ENCODE results near the gene TSPYL6.

Gene TSPYL6

DNA sequence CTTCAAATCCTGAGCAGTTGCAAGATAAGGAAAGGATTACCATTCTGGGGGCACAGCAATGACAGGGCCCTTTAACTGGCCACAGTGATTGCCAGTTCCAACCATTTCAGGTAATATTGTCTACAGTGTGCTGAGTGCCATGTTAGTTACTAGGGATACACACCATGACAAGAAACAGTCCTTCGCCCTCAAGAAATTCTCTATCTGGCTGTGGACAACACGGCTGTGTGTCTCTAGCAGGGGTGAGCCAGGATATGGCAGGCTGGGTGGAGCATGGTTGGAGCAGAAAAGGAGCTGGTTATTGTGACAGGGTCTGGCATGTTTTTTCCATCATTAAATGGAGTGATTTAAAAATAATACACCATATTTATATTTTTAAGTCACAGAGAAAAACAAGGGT, 31.0 kb downstream of the TSPYL6 start:
- H3K9ac ChIP-seq (ENCODE audit: insufficient read length), result no peak overlapping the region
- DNase-seq (ENCODE audit: low read depth, low spot score), result no peak
- TF ChIP-seq POLR2AphosphoS5 (IDR thresholded peaks at IDR 0.05; ENCODE audit: borderline replicate concordance, low read depth, low read length) (no peak), FOXP2 (optimal IDR thresholded peaks at IDR 0.05; ENCODE audit: control extremely low read depth, extremely low read length, insufficient read depth) (no peak), EZH2 (IDR thresholded peaks at IDR 0.05) (no peak)
- no peak overlapping the region for H3K4me3 ChIP-seq
- H3K27ac ChIP-seq, result no peak overlapping the region
- no peaks in the 10 kb centered on the region for H3K9me3 ChIP-seq (ENCODE audit: low read depth, low read length)
- no peaks in the 10 kb centered on the region for H3K36me3 ChIP-seq (ENCODE audit: insufficient read depth, low read length)

DNA sequence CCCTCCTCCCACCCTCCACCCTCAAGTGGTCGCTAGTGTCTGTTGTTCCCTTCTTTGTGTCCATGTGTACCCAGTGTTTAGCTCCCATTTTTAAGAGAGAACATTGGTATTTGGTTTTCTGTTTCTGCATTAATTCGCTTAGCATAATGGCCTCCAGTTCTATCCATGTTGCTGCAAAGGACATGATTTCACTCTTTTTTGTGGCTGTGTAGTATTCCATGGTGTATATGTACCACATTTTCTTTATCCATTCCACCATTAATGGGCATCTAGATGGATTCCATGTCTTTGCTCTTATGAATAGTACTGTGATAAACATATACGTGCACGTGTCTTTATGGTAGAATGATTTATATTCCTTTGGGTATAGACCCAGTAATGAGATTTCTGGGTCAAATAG, 42.9 kb downstream of the TSPYL6 start:
- no peak overlapping the region for H3K9ac ChIP-seq (ENCODE audit: insufficient read length)
- H3K36me3 ChIP-seq (ENCODE audit: insufficient read depth, low read length), result no peaks in the 10 kb centered on the region
- H3K27ac ChIP-seq, result no peak overlapping the region
- no peak for TF ChIP-seq FOXP2 (optimal IDR thresholded peaks at IDR 0.05; ENCODE audit: control extremely low read depth, extremely low read length, insufficient read depth)
- no peak for TF ChIP-seq POLR2AphosphoS5 (IDR thresholded peaks at IDR 0.05; ENCODE audit: borderline replicate concordance, low read depth, low read length)
- TF ChIP-seq EZH2 (IDR thresholded peaks at IDR 0.05), result no peak
- H3K9me3 ChIP-seq (ENCODE audit: low read depth, low read length), result peaks cover 4% of the 10 kb centered on the region; the same call in 1 of the 2 replicates
- no peak overlapping the region for H3K4me3 ChIP-seq
- DNase-seq (ENCODE audit: low read depth, low spot score), result no peak

DNA sequence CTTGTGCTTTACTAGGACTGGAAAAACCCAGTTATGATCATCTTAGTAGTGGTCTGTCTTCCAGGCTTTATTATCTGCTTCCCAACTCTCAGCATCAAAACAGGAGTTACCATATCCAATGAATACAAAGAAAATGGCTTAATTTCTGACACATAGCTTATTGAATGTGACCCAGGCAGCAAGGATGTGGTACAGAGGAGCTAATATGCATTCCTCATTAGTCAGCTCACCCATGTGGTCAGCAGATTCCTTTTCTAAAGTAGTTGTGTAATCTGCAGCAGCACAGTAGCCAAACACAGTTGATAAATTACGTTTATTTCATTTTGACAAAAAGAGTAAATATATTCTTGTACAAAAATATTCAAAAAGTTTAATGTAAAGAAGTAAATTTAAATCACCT, 43.6 kb downstream of the TSPYL6 start:
- H3K36me3 ChIP-seq (ENCODE audit: insufficient read depth, low read length), result no peaks in the 10 kb centered on the region
- no peak for TF ChIP-seq EZH2 (IDR thresholded peaks at IDR 0.05)
- no peak for TF ChIP-seq FOXP2 (optimal IDR thresholded peaks at IDR 0.05; ENCODE audit: control extremely low read depth, extremely low read length, insufficient read depth)
- no peak for TF ChIP-seq POLR2AphosphoS5 (IDR thresholded peaks at IDR 0.05; ENCODE audit: borderline replicate concordance, low read depth, low read length)
- no peak overlapping the region for H3K9ac ChIP-seq (ENCODE audit: insufficient read length)
- no peak overlapping the region for H3K27ac ChIP-seq
- H3K9me3 ChIP-seq (ENCODE audit: low read depth, low read length), result peaks cover 4% of the 10 kb centered on the region; the same call in 1 of the 2 replicates
- no peak overlapping the region for H3K4me3 ChIP-seq
- DNase-seq (ENCODE audit: low read depth, low spot score), result no peak

DNA sequence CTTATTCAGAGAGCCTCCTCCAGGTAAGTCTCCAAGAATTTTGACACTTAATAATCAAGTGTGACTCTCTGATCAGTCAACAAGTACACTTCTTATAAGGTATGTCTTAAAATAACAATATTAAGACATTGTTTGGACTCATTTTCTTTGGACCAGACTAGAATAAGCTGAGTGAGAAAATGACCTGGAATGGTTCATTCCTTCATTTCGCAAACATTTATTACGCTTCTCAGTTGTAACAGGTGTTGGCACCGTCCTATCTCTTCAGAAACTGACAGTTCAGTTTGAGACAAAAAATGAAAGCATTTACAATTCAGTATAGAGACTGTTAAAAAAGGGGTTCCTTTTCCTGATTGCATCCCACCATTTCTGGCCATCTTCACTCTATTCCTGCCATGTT, 46.6 kb downstream of the TSPYL6 start:
- H3K9ac ChIP-seq (ENCODE audit: insufficient read length), result peak overlapping the region; percentile 9
- H3K36me3 ChIP-seq (ENCODE audit: insufficient read depth, low read length), result no peaks in the 10 kb centered on the region
- no peaks in the 10 kb centered on the region for H3K9me3 ChIP-seq (ENCODE audit: low read depth, low read length)
- peak overlapping the region; percentile 91 for H3K27ac ChIP-seq
- no peak for DNase-seq (ENCODE audit: low read depth, low spot score)
- TF ChIP-seq EZH2 (IDR thresholded peaks at IDR 0.05) (no peak), POLR2AphosphoS5 (IDR thresholded peaks at IDR 0.05; ENCODE audit: borderline replicate concordance, low read depth, low read length) (no peak), FOXP2 (optimal IDR thresholded peaks at IDR 0.05; ENCODE audit: control extremely low read depth, extremely low read length, insufficient read depth) (no peak)
- no peak overlapping the region for H3K4me3 ChIP-seq

DNA sequence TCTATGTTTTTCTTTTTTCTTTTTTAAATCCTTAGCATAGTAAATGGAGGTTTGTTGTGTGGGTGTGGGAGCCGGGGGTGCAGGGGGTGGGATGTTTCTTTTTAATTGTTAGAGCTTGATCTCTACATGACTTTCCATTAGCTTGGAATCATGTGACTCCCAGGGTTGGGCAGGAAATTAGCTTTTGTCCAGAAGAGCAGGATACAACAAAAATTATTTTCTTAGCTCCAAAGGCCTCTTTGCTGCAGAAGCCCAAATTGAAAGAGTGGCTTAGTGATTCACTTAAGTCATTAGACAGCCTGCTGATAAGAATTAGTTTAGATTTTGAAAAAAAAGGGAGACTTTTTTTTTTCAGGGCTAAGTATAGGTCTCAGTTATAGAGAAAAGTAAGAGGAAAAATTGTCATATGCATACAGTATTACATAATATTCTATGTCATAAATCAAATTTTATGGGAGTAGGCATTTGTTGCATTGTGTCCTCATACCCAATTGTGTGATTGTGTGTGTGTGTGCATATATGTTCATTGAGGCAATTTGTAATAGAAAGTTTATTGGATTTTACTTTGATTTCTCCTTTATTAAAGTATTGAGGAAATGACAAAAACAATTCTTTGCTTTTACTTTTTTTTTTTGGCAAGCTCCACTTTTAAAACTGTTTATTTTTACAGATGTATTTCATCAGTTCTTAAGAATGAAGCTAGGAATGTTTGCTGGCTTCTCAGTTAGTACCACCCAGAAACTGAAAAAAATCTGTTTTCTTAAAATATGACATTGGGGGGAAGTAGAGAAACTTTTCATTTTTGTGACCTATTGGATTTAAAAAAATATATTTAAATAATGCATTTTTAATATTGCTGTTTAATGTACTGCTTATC, 47.4 kb downstream of the TSPYL6 start:
- Histone ChIP-seq H3K9me3 (ENCODE audit: low read depth, low read length) (no peaks in the 10 kb centered on the region), H3K9ac (ENCODE audit: insufficient read length) (peak overlapping the region; percentile 46), H3K4me3 (peak overlapping the region; percentile 57), H3K36me3 (ENCODE audit: insufficient read depth, low read length) (no peaks in the 10 kb centered on the region), H3K27ac (peak overlapping the region; percentile 91)
- no peak for TF ChIP-seq FOXP2 (optimal IDR thresholded peaks at IDR 0.05; ENCODE audit: control extremely low read depth, extremely low read length, insufficient read depth)
- peak; percentile 20 for DNase-seq (ENCODE audit: low read depth, low spot score)

DNA sequence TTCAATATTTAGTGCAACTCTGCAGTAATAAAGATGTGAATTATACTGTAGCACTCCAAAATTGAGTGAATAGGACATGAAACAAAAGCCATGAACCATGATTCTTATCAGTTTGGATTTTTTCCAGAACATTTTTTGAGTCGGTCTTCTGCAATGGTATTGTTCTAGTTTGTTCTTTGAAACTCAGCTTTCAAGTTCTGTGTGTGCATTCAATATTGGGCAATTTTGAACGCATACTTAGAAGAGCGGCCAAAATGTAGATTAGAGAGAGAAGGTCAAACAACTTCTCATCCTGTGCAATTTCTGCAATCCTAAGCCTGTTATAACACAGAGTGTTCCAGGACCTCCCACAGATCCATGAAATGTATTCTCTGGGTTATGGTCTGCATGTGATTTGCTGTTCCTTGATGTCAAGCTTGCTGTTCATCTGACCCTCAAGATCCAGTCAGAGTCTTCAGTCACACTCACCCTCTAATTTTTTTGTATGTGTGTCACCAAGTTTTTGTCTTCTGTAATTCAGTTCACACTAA, 48.3 kb downstream of the TSPYL6 start:
- peak overlapping the region; percentile 91 for H3K27ac ChIP-seq
- DNase-seq (ENCODE audit: low read depth, low spot score), result no peak
- TF ChIP-seq EZH2 (IDR thresholded peaks at IDR 0.05) (no peak), POLR2AphosphoS5 (IDR thresholded peaks at IDR 0.05; ENCODE audit: borderline replicate concordance, low read depth, low read length) (no peak), FOXP2 (optimal IDR thresholded peaks at IDR 0.05; ENCODE audit: control extremely low read depth, extremely low read length, insufficient read depth) (no peak)
- H3K9ac ChIP-seq (ENCODE audit: insufficient read length), result peak overlapping the region; percentile 46
- H3K9me3 ChIP-seq (ENCODE audit: low read depth, low read length), result no peaks in the 10 kb centered on the region
- H3K4me3 ChIP-seq, result peak overlapping the region; percentile 25; the same call in 1 of the 2 replicates
- H3K36me3 ChIP-seq (ENCODE audit: insufficient read depth, low read length), result no peaks in the 10 kb centered on the region

DNA sequence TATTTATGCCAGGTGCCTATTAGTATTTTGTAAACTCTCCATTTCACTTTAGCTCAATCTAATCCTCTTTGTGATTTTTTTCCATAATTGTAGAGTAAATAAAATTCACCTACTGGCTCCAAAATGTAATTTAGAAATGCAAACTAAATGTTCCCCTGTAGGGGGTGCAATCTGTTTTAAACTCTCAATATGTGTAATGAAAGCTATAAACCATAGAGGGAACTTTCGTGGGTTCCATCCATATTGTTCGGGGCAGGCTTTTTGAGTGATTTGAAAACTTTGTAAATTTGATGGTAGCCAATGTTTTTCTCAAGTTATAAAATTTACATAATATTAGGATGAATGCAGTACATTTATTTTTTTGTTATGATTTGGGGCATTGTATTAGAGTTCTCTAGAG, 49.4 kb downstream of the TSPYL6 start:
- no peak overlapping the region for H3K27ac ChIP-seq
- DNase-seq (ENCODE audit: low read depth, low spot score), result no peak

DNA sequence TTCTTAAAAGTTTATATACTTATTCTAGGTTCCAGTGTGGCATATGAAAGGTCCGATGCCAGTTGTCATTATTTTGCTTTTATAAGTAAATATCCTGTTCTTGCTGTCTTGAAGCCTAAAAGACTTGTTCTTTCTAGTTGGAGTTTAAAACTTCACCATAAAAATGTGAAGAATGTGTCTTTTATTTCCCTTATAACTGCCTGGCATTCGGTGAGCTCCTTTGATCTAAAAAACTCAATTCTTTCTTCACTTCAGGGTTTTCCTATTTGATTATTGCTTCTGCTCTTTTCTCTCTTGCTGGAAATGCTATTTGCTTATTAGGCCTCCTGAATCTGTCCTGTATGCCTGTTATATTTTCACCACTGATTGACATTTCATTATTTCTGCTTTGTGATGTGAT, 51.6 kb downstream of the TSPYL6 start:
- no peaks in the 10 kb centered on the region for H3K9me3 ChIP-seq (ENCODE audit: low read depth, low read length)
- no peak for DNase-seq (ENCODE audit: low read depth, low spot score)
- H3K4me3 ChIP-seq, result no peak overlapping the region
- no peak for TF ChIP-seq FOXP2 (optimal IDR thresholded peaks at IDR 0.05; ENCODE audit: control extremely low read depth, extremely low read length, insufficient read depth)
- no peak for TF ChIP-seq EZH2 (IDR thresholded peaks at IDR 0.05)
- no peak for TF ChIP-seq POLR2AphosphoS5 (IDR thresholded peaks at IDR 0.05; ENCODE audit: borderline replicate concordance, low read depth, low read length)
- no peak overlapping the region for H3K9ac ChIP-seq (ENCODE audit: insufficient read length)
- H3K36me3 ChIP-seq (ENCODE audit: insufficient read depth, low read length), result no peaks in the 10 kb centered on the region
- H3K27ac ChIP-seq, result no peak overlapping the region

More for the DNA sequence above, 49.4 kb downstream of the TSPYL6 start:
- Histone ChIP-seq H3K9ac (ENCODE audit: insufficient read length) (no peak overlapping the region), H3K4me3 (no peak overlapping the region), H3K36me3 (ENCODE audit: insufficient read depth, low read length) (no peaks in the 10 kb centered on the region), H3K9me3 (ENCODE audit: low read depth, low read length) (no peaks in the 10 kb centered on the region)
- TF ChIP-seq FOXP2 (optimal IDR thresholded peaks at IDR 0.05; ENCODE audit: control extremely low read depth, extremely low read length, insufficient read depth) (no peak), POLR2AphosphoS5 (IDR thresholded peaks at IDR 0.05; ENCODE audit: borderline replicate concordance, low read depth, low read length) (no peak), EZH2 (IDR thresholded peaks at IDR 0.05) (no peak)

All from SK-N-MC (cell line).